GM21786 (cell line): ENCODE measurements around the gene HSPA5.
"Not testable (repeated sequence)": the region's sequence is repeated elsewhere in the genome, so short reads cannot be mapped to it uniquely, and the experiment has no call there.

Experiments
- ATAC-seq: cut with Tn5 transposase; IDR thresholded peaks from one replicate; pipeline ENCODE4 v1.9.1; 2021; ENCODE audit not compliant: unreplicated experiment

The HSPA5 gene

GRCh38 chr9:125243792-125244260 is 2.7 kb upstream of the HSPA5 start:
- ATAC-seq = no peak

- peak; percentile 17 for ATAC-seq
Observed at GRCh38 chr9:125241863-125242739, 958 bp upstream of the HSPA5 start.

GRCh38 chr9:125240649-125240999 is 519 bp downstream of the HSPA5 start:
- no peak for ATAC-seq

- no peak for ATAC-seq
Observed at GRCh38 chr9:125239631-125240597, 1.2 kb downstream of the HSPA5 start.

GRCh38 chr9:125238915-125239446 is 2.2 kb downstream of the HSPA5 start:
- ATAC-seq = no peak

- no peak for ATAC-seq
Observed at GRCh38 chr9:125238127-125238914, 2.8 kb downstream of the HSPA5 start.

- not testable (repeated sequence) for ATAC-seq
Observed at GRCh38 chr9:125236520-125237159, 4.5 kb downstream of the HSPA5 start.

GRCh38 chr9:125235804-125236519 is 5.2 kb downstream of the HSPA5 start:
- no peak for ATAC-seq

GRCh38 chr9:125234099-125234498 is 7.0 kb downstream of the HSPA5 start:
- not testable (repeated sequence) for ATAC-seq

- no peak for ATAC-seq
Observed at GRCh38 chr9:125233678-125234077, 7.5 kb downstream of the HSPA5 start.

GRCh38 chr9:125227761-125228160 is 13.4 kb downstream of the HSPA5 start:
- ATAC-seq = no peak

GRCh38 chr9:125224858-125225257 is 16.3 kb downstream of the HSPA5 start:
- ATAC-seq = not testable (repeated sequence)

- ATAC-seq = no peak
Observed at GRCh38 chr9:125218621-125219020, 22.5 kb downstream of the HSPA5 start.

- no peak for ATAC-seq
Observed at GRCh38 chr9:125214186-125214585, 27.0 kb downstream of the HSPA5 start.

- no peak for ATAC-seq
Observed at GRCh38 chr9:125204477-125204876, 36.7 kb downstream of the HSPA5 start.

- ATAC-seq = no peak
Observed at GRCh38 chr9:125202846-125203618, 38.1 kb downstream of the HSPA5 start.

- peak; percentile 98 for ATAC-seq
Observed at GRCh38 chr9:125200216-125201047, 40.7 kb downstream of the HSPA5 start, which contains the start of gene RABEPK. Gene RABEPK (plus strand): TSS chr9:125200542. CDS start chr9:125203014, 2,472 bp downstream.

GRCh38 chr9:125195591-125195990 is 45.6 kb downstream of the HSPA5 start:
- not testable (repeated sequence) for ATAC-seq
